A673 (cell line): ENCODE measurements around the gene LRRC1. TPM values are rescaled to one million over a fixed set of nuclear protein-coding genes. Genes with fewer than 3 reads are reported as not detected.
"Not testable (repeated sequence)": the region's sequence is repeated elsewhere in the genome, so short reads cannot be mapped to it uniquely, and the experiment has no call there.

Experiments used
- BruUV-seq: library from RNA; stranded (reverse); fragments of 400-500 nt; replicated peaks from 2 replicates; lab custom pipeline; 2021; lab: Mats Ljungman, UMichigan
- CTCF ChIA-PET: fragments of 300-600 bp; sonication (Branson Sonifier 250); formaldehyde crosslinking; loops from one replicate; lab custom pipeline; 2022; ENCODE audit warnings: antibody characterized with exemption; lab: Charles Lee
- POLR2A ChIA-PET: fragments of 300-600 bp; sonication (Branson Sonifier 250); formaldehyde crosslinking; loops from one replicate; lab custom pipeline; 2022; ENCODE audit warnings: antibody characterized with exemption; ENCODE audit not compliant: low non-redundant PET; lab: Charles Lee
- DNase-seq: peaks from one replicate; pipeline ENCODE4 v3.0.0-alpha.2; 2015; ENCODE audit warnings: low spot score
- H3K27ac ChIP-seq: fragments of 200-600 bp; sonication (generic); 2 replicates; pipeline ENCODE4 v1.5.1; 2016; ENCODE audit warnings: mixed run types, low read depth, mild to moderate bottlenecking, mixed read lengths, antibody characterized with exemption, low read length; ENCODE audit not compliant: poor library complexity, severe bottlenecking
- H3K27me3 ChIP-seq: fragments of 200-600 bp; sonication (generic); replicated peaks from 2 replicates; pipeline ENCODE4 v1.6.1; 2017; ENCODE audit warnings: mixed run types, low read depth, mild to moderate bottlenecking, mixed read lengths, antibody characterized with exemption, low read length; ENCODE audit not compliant: insufficient read depth, poor library complexity
- H3K36me3 ChIP-seq: fragments of 200-600 bp; sonication (generic); 2 replicates; pipeline ENCODE4 v1.6.1; 2016; ENCODE audit warnings: mixed run types, mild to moderate bottlenecking, mixed read lengths, antibody characterized with exemption, low read length; ENCODE audit not compliant: insufficient read depth, poor library complexity, severe bottlenecking
- H3K4me1 ChIP-seq: fragments of 200-600 bp; sonication (generic); 2 replicates; pipeline ENCODE4 v1.6.1; 2017; ENCODE audit warnings: mixed run types, mild to moderate bottlenecking, mixed read lengths, antibody characterized with exemption, low read length; ENCODE audit not compliant: insufficient read depth, poor library complexity, severe bottlenecking
- H3K4me3 ChIP-seq: fragments of 200-600 bp; sonication (generic); 2 replicates; pipeline ENCODE4 v1.5.1; 2016; ENCODE audit warnings: low read depth, mixed run types, mild to moderate bottlenecking, mixed read lengths, low read length; ENCODE audit not compliant: poor library complexity, severe bottlenecking
- H3K9me3 ChIP-seq: fragments of 200-600 bp; sonication (generic); 2 replicates; pipeline ENCODE4 v1.6.1; 2016; ENCODE audit warnings: mixed run types, low read depth, mild to moderate bottlenecking, mixed read lengths, antibody characterized with exemption, low read length; ENCODE audit not compliant: poor library complexity, severe bottlenecking
- CTCF ChIP-seq: fragments of 300-800, 200-600 bp; sonication (generic); conservative IDR thresholded peaks from 2 replicates; pipeline ENCODE4 v1.5.1; 2017; ENCODE audit warnings: low read depth, mild to moderate bottlenecking, antibody characterized with exemption, low read length, moderate library complexity, mixed read lengths
- EZH2 ChIP-seq: fragments of 200-600 bp; sonication (generic); IDR thresholded peaks from 2 replicates; pipeline ENCODE4 v1.6.1; 2017; ENCODE audit warnings: borderline replicate concordance, low read depth, mild to moderate bottlenecking, mixed read lengths, antibody characterized with exemption, low read length; ENCODE audit not compliant: poor library complexity, severe bottlenecking
- intact Hi-C: fragments of 100-400 bp; cut with micrococcal nuclease; formaldehyde crosslinking; loops from one replicate; pipeline ENCODE4 v1.10.0; 2022; ENCODE audit not compliant: unreplicated experiment
- total RNA-seq: library from RNA; stranded (reverse); gene quantifications from 2 replicates; pipeline ENCODE4 v1.2.3, GENCODE V29; 2021

LRRC1 gene
- total RNA-seq, 1 experiment from 2014 or later = 4.4 TPM

DNA sequence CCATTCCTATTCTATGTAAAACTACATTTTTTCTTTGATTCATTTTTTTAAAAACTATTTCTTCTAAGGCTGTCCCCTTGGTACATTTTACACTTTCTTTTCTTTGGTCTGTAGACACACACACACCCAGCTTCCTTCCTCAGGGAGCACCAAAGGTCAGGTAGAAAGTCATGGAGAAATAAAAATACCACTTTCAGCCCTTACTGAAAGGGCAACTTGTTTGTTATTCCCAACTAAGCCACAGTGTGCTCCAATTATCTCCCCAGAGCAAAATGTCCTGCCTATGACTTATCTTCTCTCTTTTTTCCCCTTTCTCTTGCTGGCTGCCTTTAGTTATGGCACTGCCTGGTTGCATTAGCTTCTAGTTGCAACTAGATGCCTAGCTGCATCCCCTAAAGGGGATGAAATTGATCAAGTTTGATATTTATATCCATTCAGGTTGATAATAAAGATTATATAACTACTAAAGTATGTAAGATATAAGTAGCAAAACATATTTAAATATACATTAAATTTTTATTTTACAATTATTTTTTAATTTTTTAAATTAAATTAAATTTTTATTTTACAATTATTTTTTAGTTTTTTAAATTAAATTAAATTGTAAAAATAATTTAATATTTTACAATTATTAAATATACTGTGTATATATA, 21.6 kb upstream of the LRRC1 start:
- H3K27me3 ChIP-seq = no peaks in the 10 kb centered on the region
- no peak overlapping the region for H3K27ac ChIP-seq
- TF ChIP-seq CTCF = no peak
- ChIA-PET CTCF (no interaction called here), POLR2A (no interaction called here)
- H3K4me1 ChIP-seq = no peaks in the 10 kb centered on the region
- intact Hi-C loops = no loop called here
- H3K4me3 ChIP-seq = no peak overlapping the region
- no TSS peak for BruUV-seq
- no peaks in the 10 kb centered on the region for H3K9me3 ChIP-seq
- no peaks in the 10 kb centered on the region for H3K36me3 ChIP-seq
- no peak for DNase-seq

DNA sequence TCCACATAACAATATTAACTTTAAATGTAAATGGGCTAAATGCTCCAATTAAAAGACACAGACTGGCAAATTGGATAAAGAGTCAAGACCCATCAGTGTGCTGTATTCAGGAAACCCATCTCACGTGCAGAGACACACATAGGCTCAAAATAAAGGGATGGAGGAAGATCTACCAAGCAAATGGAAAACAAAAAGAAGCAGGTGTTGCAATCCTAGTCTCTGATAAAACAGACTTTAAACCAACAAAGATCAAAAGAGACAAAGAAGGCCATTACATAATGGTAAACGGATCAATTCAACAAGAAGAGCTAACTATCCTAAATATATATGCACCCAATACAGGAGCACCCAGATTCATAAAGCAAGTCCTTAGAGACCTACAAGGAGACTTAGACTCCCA, 18.7 kb upstream of the LRRC1 start:
- H3K27ac ChIP-seq, H3K9me3 ChIP-seq, BruUV-seq, CTCF ChIA-PET, POLR2A ChIA-PET, H3K27me3 ChIP-seq, DNase-seq, H3K4me1 ChIP-seq, H3K36me3 ChIP-seq, intact Hi-C loops, H3K4me3 ChIP-seq: not testable (repeated sequence)

- POLR2A ChIA-PET, H3K36me3 ChIP-seq, BruUV-seq, H3K27ac ChIP-seq, H3K4me3 ChIP-seq, intact Hi-C loops, H3K4me1 ChIP-seq, DNase-seq, H3K27me3 ChIP-seq, CTCF ChIA-PET: not testable (repeated sequence)
- H3K9me3 ChIP-seq = peaks cover 13% of the 10 kb centered on the region
These were observed 9.8 kb upstream of the LRRC1 start for GRCh38 chr6:53784991-53785390.

DNA sequence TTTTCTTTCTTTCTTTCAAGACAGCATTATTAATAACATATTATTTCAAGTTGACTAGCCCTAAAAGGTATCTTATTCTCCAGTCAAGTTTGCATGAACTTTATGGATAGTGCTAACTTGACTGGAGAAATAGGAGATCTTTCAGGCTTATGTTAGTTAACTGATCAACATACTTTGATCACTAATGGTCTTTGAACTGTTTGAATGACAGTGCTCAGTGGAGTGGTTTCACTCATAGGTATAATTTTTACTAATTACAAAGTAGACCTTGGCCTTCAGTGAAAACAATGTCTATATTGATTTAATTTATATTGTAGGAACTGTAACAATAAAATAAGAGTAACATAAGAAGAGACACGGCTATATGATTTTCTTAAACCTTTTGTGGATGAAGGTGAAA, 8.0 kb upstream of the LRRC1 start:
- no TSS peak for BruUV-seq
- H3K9me3 ChIP-seq = peaks cover 15% of the 10 kb centered on the region
- no peak overlapping the region for H3K27ac ChIP-seq
- TF ChIP-seq EZH2 = no peak
- no peak for TF ChIP-seq CTCF
- H3K4me3 ChIP-seq = no peak overlapping the region
- no peaks in the 10 kb centered on the region for H3K27me3 ChIP-seq
- no peaks in the 10 kb centered on the region for H3K36me3 ChIP-seq
- CTCF ChIA-PET = no interaction called here
- DNase-seq = no peak
- intact Hi-C loops = no loop called here
- H3K4me1 ChIP-seq = no peaks in the 10 kb centered on the region
- POLR2A ChIA-PET = no interaction called here
